ENCODE data around the gene ZCCHC17.
"Not testable (repeated sequence)": the region's sequence is repeated elsewhere in the genome, so short reads cannot be mapped to it uniquely, and the experiment has no call there.

The ZCCHC17 gene, protein sequence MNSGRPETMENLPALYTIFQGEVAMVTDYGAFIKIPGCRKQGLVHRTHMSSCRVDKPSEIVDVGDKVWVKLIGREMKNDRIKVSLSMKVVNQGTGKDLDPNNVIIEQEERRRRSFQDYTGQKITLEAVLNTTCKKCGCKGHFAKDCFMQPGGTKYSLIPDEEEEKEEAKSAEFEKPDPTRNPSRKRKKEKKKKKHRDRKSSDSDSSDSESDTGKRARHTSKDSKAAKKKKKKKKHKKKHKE

GRCh38 chr1:31296486-31297276 lies at the start of gene ZCCHC17, which contains the start of gene SNRNP40:
ZCCHC17 (plus strand) TSS chr1:31297032; CDS start chr1:31310099, 13,067 bp downstream.
SNRNP40 (minus strand) TSS chr1:31296788; CDS start chr1:31296751, 37 bp downstream.
- in situ Hi-C loops (cut with MboI; ENCODE audit: low pct_unique_long_range_greater_than_20kb, low sequenced_read_pairs), result no loop called here
- DNase-seq, result peak; percentile 99

- in situ Hi-C loops (cut with MboI; ENCODE audit: low pct_unique_long_range_greater_than_20kb, low sequenced_read_pairs), result no loop called here
These were observed 48.6 kb upstream of the ZCCHC17 start for GRCh38 chr1:31248276-31248675.

GRCh38 chr1:31249854-31250253 lies 47.0 kb upstream of the ZCCHC17 start:
- in situ Hi-C loops (cut with MboI; ENCODE audit: low pct_unique_long_range_greater_than_20kb, low sequenced_read_pairs), result no loop called here
- no peak for DNase-seq

More at GRCh38 chr1:31248276-31248675, 48.6 kb upstream of the ZCCHC17 start:
- no peak for DNase-seq

- in situ Hi-C loops (cut with MboI; ENCODE audit: low pct_unique_long_range_greater_than_20kb, low sequenced_read_pairs), result no loop called here
- DNase-seq, result no peak
These were observed 39.6 kb upstream of the ZCCHC17 start for GRCh38 chr1:31257213-31257612.

DNA sequence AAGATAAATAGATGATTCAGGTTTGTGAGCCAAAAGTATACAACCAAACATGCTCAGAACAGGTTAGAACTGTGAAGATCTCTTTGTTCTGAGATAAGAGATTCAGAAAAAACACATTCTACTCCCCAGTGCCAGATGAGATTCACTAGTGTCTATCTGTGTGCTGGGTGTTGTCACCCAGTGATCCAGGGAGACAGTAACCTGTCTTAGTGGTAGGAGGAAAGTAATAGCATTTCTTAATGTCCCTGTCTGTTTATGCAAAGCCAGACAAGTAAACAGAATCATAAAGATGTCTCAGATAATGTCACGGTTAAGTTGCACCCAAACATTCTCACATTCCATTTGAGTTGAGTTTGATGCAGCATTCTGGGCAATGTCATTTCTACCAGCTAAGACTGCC lies 38.3 kb upstream of the ZCCHC17 start:
- DNase-seq, result no peak
- in situ Hi-C loops (cut with MboI; ENCODE audit: low pct_unique_long_range_greater_than_20kb, low sequenced_read_pairs), result no loop called here

GRCh38 chr1:31259746-31260145 lies 37.1 kb upstream of the ZCCHC17 start:
- no peak for DNase-seq
- in situ Hi-C loops (cut with MboI; ENCODE audit: low pct_unique_long_range_greater_than_20kb, low sequenced_read_pairs), result no loop called here

GRCh38 chr1:31261916-31262315 lies 34.9 kb upstream of the ZCCHC17 start:
- no peak for DNase-seq
- in situ Hi-C loops (cut with MboI; ENCODE audit: low pct_unique_long_range_greater_than_20kb, low sequenced_read_pairs), result no loop called here

DNA sequence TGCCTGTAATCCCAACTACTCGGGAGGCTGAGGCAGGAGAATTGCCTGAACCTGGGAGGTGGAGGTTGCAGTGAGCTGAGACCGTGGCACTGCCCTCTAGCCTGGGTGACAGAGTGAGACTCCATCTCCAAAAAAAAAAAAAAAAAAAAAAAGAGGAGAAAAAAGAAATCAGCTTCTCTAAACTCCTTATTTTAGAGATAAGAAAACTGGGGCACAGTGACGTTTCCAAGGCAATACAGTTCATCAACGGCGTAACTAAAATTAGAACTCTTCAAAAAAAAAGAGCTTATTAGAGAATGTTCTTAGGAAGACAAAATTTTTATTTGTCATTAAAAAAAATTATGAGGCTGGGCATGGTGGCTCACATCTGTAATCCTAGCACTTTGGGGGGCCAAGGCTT lies 34.4 kb upstream of the ZCCHC17 start:
- in situ Hi-C loops (cut with MboI; ENCODE audit: low pct_unique_long_range_greater_than_20kb, low sequenced_read_pairs); DNase-seq: not testable (repeated sequence)

DNA sequence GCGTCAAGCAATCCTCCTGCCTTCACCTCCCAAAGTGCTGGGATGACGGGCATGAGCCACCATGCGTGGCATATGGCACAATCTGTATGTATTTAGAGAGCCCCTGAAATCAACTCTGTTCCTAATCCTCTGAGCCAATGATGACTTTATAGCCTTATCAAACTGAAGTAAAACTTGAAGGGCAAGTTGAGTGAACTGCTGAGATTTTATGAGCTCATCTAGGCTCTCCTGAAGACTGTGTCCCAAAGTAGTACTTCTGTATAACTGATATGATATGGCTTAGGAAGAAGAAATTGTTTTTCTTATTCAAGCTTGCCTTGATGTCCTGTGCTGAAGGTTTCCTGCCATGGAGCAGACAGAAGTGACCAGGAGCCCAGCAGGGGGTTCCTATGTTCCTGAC lies 33.4 kb upstream of the ZCCHC17 start:
- no peak for DNase-seq
- in situ Hi-C loops (cut with MboI; ENCODE audit: low pct_unique_long_range_greater_than_20kb, low sequenced_read_pairs), result no loop called here

DNA sequence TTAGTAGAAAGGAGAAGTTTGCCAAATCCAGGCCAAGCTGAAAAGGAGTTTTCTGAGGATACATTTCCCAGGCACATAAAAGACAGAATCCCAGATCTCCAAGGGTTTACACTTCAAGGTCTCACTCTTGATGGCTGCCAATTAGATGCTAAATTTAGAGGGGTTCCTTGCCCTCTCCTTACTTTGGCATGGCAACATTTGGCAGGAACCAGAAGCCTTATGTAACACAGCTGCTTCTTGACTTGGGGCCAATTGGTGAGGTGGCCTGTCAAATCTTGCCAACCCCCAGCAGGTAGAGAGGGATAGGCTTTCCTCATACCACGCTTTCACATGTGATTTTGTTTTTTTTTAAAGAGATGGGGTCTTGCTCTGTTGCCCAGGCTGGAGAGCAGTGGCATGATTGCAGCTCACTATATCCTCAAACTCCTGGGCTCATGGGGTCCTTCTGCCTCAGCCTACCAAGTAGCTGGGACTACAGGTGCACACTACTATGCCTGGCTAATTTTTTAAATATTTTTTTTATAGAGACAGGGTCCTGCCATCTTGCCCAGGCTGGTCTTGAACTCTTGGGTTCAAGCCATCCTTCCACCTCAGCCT lies 31.9 kb upstream of the ZCCHC17 start:
- in situ Hi-C loops (cut with MboI; ENCODE audit: low pct_unique_long_range_greater_than_20kb, low sequenced_read_pairs), result no loop called here
- no peak for DNase-seq

- in situ Hi-C loops (cut with MboI; ENCODE audit: low pct_unique_long_range_greater_than_20kb, low sequenced_read_pairs), result no loop called here
These were observed 30.3 kb upstream of the ZCCHC17 start for GRCh38 chr1:31266547-31266946.

DNA sequence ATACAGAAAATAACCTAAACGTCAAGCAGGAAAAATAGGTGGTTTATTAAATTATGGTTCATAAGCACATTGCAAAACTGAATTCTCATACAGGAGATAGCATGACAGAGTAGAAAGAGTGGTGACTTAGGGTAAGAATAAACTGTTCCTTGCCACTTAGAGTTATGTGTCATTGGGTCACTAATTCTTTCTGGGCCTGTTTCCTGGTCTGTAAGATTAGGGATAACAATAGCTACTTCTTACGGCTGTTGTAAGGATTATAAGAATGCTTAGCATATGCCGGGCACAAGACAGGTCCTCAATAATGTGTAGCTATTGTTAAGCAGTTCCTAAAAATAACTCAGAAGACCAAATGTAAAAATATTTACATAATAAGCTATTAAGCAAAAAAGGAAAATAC lies 24.5 kb upstream of the ZCCHC17 start:
- in situ Hi-C loops (cut with MboI; ENCODE audit: low pct_unique_long_range_greater_than_20kb, low sequenced_read_pairs), result no loop called here
- no peak for DNase-seq

More at GRCh38 chr1:31266547-31266946, 30.3 kb upstream of the ZCCHC17 start:
- no peak for DNase-seq

GRCh38 chr1:31273619-31274018 lies 23.2 kb upstream of the ZCCHC17 start:
- no peak for DNase-seq
- in situ Hi-C loops (cut with MboI; ENCODE audit: low pct_unique_long_range_greater_than_20kb, low sequenced_read_pairs), result no loop called here

- in situ Hi-C loops (cut with MboI; ENCODE audit: low pct_unique_long_range_greater_than_20kb, low sequenced_read_pairs), result not testable (repeated sequence)
These were observed 14.4 kb upstream of the ZCCHC17 start for GRCh38 chr1:31282426-31282825.

GRCh38 chr1:31287791-31288190 lies 9.0 kb upstream of the ZCCHC17 start:
- in situ Hi-C loops (cut with MboI; ENCODE audit: low pct_unique_long_range_greater_than_20kb, low sequenced_read_pairs); DNase-seq: not testable (repeated sequence)

More at GRCh38 chr1:31282426-31282825, 14.4 kb upstream of the ZCCHC17 start:
- DNase-seq, result not testable (repeated sequence)

DNA sequence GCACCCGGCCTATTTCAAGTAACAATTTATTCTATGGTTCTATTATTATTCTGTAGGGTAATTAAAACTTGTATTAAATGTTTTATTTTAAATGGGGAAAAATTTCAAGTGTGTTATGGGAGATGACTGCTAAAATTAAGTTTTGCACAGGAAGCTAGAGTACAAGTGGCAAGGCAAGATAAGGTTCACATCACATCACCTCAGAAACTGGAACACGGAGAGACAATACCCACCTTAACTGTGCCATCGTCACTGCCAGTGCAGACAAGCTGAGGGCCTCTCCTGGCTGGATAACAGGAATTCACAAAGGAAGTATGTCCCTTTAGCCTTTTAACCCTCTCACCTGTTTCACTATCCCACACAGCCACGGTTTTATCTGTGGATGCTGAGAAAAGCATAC lies 7.8 kb upstream of the ZCCHC17 start:
- DNase-seq, result no peak
- in situ Hi-C loops (cut with MboI; ENCODE audit: low pct_unique_long_range_greater_than_20kb, low sequenced_read_pairs), result no loop called here

GRCh38 chr1:31295874-31296485 lies 852 bp upstream of the ZCCHC17 start:
- in situ Hi-C loops (cut with MboI; ENCODE audit: low pct_unique_long_range_greater_than_20kb, low sequenced_read_pairs), result no loop called here
- peak; percentile 14 for DNase-seq

GRCh38 chr1:31297277-31298247 lies 730 bp downstream of the ZCCHC17 start:
- in situ Hi-C loops (cut with MboI; ENCODE audit: low pct_unique_long_range_greater_than_20kb, low sequenced_read_pairs), result no loop called here
- peak; percentile 32 for DNase-seq
